ENCODE results near the gene PPY.
"Not testable (repeated sequence)": the region's sequence is repeated elsewhere in the genome, so short reads cannot be mapped to it uniquely, and the experiment has no call there.

Gene PPY

GRCh38 chr17:43901861-43902589 is 40.3 kb downstream of the PPY start:
- no peak for DNase-seq

- DNase-seq, result no peak
Observed at GRCh38 chr17:43900858-43901754, 41.2 kb downstream of the PPY start.

DNA sequence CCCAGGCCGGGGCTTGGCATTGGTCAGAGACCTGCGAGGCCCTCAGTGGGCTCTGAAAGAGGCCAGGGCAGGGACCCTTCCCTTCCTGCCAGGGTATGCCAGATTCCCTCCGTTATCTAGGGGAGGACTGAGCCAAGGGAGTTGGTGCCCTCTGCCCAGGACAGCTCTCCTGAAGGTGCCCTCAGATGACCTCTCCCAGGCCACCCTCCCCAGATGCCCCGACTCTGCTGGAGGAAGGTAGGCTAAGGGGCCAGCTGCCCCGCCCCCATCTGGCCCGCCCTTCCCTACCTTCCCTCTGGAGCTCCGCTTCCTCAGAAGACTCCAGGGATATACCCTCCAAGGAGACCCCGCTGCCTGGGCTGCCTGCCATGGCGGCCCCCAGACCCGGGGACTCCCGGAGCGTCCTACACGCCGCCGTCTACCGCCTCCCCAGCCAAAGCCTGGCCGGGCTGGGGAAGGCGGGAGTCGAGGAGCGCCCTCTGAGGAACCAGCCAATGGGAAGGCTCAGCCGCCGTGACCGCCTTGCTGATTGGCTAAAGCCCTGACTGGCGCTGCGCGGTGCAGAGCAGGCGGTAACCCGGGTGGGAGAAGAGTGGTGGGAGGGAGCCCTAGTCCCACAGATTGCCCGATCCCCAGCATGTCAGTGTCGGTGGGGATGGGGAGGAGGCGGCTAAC is 42.0 kb downstream of the PPY start:
- peak; percentile 92 for DNase-seq

GRCh38 chr17:43898446-43898845 is 43.8 kb downstream of the PPY start:
- DNase-seq, result no peak

GRCh38 chr17:43897831-43898230 is 44.4 kb downstream of the PPY start:
- DNase-seq, result no peak

- not testable (repeated sequence) for DNase-seq
Observed at GRCh38 chr17:43894494-43894893, 47.8 kb downstream of the PPY start.

GRCh38 chr17:43892647-43892952 is 49.7 kb downstream of the PPY start:
- no peak for DNase-seq

GRCh38 chr17:43891851-43892646 is 50.2 kb downstream of the PPY start:
- DNase-seq, result no peak
